GM12872 (cell line): ENCODE data around the gene RET.

Experiments
- CTCF ChIP-seq: IDR thresholded peaks from 3 replicates; pipeline ENCODE4 v1.5.1; 2011; ENCODE audit warnings: low read depth, mild to moderate bottlenecking, low read length, moderate library complexity; ENCODE audit not compliant: insufficient read depth

The RET gene

GRCh38 chr10:43131906-43132305 lies 55.0 kb downstream of the RET start:
- TF ChIP-seq CTCF = no peak

- no peak for TF ChIP-seq CTCF
Observed at GRCh38 chr10:43132867-43133787, 56.3 kb downstream of the RET start.

DNA sequence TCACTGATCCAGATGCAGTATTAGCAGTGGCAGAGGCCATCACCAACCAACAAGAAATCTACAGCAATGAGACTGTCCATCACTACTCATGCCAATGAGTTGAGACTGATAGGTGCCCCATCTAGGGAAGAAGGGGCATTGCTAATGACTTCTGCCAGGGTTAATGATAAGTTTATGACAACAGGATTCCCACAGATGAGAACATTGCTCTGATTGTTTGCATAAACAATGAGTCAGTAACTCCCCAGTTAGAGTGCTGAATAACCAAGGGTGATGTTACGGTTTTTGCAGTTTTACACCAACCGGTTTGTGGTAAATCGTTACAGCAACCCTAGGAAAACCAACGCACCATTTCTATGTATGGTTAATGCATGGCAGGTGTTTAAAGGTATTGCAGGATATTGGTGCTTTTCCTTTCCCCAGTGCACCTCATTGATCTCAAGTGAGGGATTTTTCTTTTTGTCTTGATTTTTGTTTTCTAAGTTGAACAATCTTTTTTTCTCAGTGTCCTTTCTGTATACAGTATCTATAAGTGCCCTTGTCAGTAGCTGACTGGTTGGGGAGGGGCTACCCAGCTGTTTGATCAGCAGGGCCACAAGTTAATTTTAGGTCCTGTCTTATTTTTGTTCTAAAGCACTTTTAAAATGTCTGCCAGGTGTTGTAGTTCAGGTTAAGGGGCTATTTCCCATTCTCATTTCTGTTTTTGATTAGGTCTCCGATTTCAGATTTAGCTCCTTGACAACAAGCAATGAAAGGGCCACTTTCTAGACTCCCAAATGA lies 57.4 kb downstream of the RET start:
- TF ChIP-seq CTCF = no peak

DNA sequence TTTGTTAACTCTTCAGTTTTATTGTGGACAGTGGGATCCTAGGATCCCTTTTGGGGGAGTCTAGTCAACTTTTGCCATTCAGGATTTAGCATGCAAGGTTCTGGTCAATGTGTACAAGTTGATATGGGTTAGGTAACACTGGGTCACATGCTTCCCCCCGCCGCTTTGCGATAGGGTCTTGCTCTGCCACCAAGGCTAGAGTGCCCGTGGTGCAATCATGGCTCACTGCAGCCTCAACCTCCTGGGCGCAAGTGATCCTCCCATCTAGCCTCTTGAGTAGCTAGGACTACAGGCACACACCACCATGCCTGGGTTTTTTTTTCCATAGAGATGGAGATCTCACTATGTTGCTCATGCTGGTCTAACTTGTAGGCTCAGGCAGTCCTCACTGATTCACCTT lies 58.2 kb downstream of the RET start:
- TF ChIP-seq CTCF = no peak

DNA sequence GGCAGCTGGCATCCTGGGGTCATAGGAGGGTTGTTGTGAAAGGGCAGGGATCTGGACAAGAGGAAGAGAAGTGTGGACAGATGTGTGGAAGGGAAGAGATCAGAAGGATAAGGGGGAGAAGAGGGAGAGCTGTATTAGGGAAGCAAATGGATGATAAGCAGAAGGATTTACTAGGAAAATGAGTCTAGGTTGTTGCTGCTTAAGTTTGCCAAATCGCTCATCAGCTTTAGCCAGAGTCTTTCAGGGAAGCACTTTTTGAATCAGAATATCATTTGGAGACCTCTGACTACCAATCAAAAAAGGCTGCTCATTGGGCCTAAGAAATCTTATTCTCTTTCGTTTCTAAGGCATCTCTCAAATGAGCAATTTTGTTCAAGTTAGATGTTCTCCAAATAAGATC lies 58.8 kb downstream of the RET start:
- TF ChIP-seq CTCF = no peak

DNA sequence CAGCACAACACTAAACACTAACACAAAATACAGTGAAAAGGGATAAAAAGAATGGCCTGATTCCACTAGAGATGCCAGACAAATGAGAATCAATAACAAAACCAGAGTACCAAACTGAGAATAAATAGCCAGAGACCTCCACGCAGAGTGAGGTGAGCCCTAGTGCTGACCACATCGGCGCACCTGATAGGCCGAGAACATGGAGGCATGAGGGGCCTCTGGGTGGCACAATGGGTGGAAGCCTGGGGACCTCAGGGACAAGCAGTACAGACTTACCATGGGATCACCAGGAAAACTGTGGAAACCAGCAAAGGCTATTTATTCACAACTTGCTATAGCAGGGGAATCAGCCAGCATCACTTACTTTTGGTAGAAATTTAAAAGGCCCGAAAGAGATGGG lies 59.6 kb downstream of the RET start:
- TF ChIP-seq CTCF = no peak

- TF ChIP-seq CTCF = no peak
Observed at GRCh38 chr10:43136995-43137716, 60.3 kb downstream of the RET start.
